H9 (cell line): ENCODE measurements around the gene CEBPE. TPM values are rescaled to one million over a fixed set of nuclear protein-coding genes. Genes with fewer than 3 reads are reported as not detected.

Experiments used
- DNase-seq: peaks from one replicate; pipeline ENCODE4 v3.0.0-alpha.2; 2017
- H2AFZ ChIP-seq: one replicate; pipeline ENCODE4 v1.6.1; 2013; ENCODE audit warnings: mild to moderate bottlenecking, low read length, control low read depth, moderate library complexity
- H2AK5ac ChIP-seq: 2 replicates; pipeline ENCODE4 v1.6.1; 2013; ENCODE audit warnings: low read length, control low read depth, mixed read lengths; ENCODE audit not compliant: insufficient read length
- H2BK120ac ChIP-seq: one replicate; pipeline ENCODE4 v1.6.1; 2013; ENCODE audit warnings: low read depth, mild to moderate bottlenecking, low read length, control low read depth, inconsistent platforms; ENCODE audit not compliant: poor library complexity, severe bottlenecking
- H2BK12ac ChIP-seq: 2 replicates; pipeline ENCODE4 v1.6.1; 2013; ENCODE audit warnings: low read length, control low read depth, mixed read lengths, low read depth; ENCODE audit not compliant: insufficient read length
- H2BK15ac ChIP-seq: 2 replicates; pipeline ENCODE4 v1.6.1; 2013; ENCODE audit warnings: low read depth, low read length, control low read depth
- H2BK20ac ChIP-seq: one replicate; pipeline ENCODE4 v1.6.1; 2013; ENCODE audit warnings: low read depth, mild to moderate bottlenecking, low read length, control low read depth, inconsistent platforms; ENCODE audit not compliant: poor library complexity, severe bottlenecking
- H2BK5ac ChIP-seq: 2 replicates; pipeline ENCODE4 v1.6.1; 2013; ENCODE audit warnings: low read length, control low read depth, mixed read lengths; ENCODE audit not compliant: insufficient read length
- H3K14ac ChIP-seq: 2 replicates; pipeline ENCODE4 v1.6.1; 2013; ENCODE audit warnings: low read length, control low read depth; ENCODE audit not compliant: insufficient read depth
- H3K18ac ChIP-seq: 2 replicates; pipeline ENCODE4 v1.6.1; 2013; ENCODE audit warnings: low read depth, mild to moderate bottlenecking, mixed read lengths, low read length, control low read depth; ENCODE audit not compliant: insufficient read length
- H3K23ac ChIP-seq: 2 replicates; pipeline ENCODE4 v1.6.1; 2013; ENCODE audit warnings: low read length, control low read depth, mixed read lengths, low read depth; ENCODE audit not compliant: insufficient read length
- H3K23me2 ChIP-seq: 2 replicates; pipeline ENCODE4 v1.6.1; 2013; ENCODE audit warnings: low read depth, mild to moderate bottlenecking, mixed read lengths, low read length, control low read depth; ENCODE audit not compliant: insufficient read length, poor library complexity, severe bottlenecking
- H3K27ac ChIP-seq: 2 replicates; pipeline ENCODE4 v1.5.1; 2013; ENCODE audit warnings: low read length, control low read depth, mixed read lengths, low read depth; ENCODE audit not compliant: insufficient read length
- H3K27me3 ChIP-seq: 2 replicates; pipeline ENCODE4 v1.6.1; 2013; ENCODE audit warnings: low read length, control low read depth, inconsistent platforms; ENCODE audit not compliant: insufficient read depth
- H3K4ac ChIP-seq: 2 replicates; pipeline ENCODE4 v1.6.1; 2013; ENCODE audit warnings: low read depth, mild to moderate bottlenecking, control low read depth, inconsistent platforms, low read length, moderate library complexity
- H3K4me1 ChIP-seq: 2 replicates; pipeline ENCODE4 v1.6.1; 2013; ENCODE audit warnings: low read length, control low read depth, inconsistent platforms; ENCODE audit not compliant: insufficient read depth
- H3K4me2 ChIP-seq: 2 replicates; pipeline ENCODE4 v1.6.1; 2013; ENCODE audit warnings: low read length, control low read depth, mixed read lengths; ENCODE audit not compliant: insufficient read length, insufficient read depth
- H3K56ac ChIP-seq: 2 replicates; pipeline ENCODE4 v1.6.1; 2013; ENCODE audit warnings: low read depth, mild to moderate bottlenecking, mixed read lengths, low read length, control low read depth; ENCODE audit not compliant: insufficient read length
- H3K79me1 ChIP-seq: 2 replicates; pipeline ENCODE4 v1.6.1; 2013; ENCODE audit warnings: low read depth, mild to moderate bottlenecking, moderate library complexity, low read length, control low read depth, inconsistent platforms; ENCODE audit not compliant: insufficient read depth, poor library complexity, severe bottlenecking
- H3K79me2 ChIP-seq: 2 replicates; pipeline ENCODE4 v1.6.1; 2013; ENCODE audit warnings: low read length, control low read depth, inconsistent platforms; ENCODE audit not compliant: insufficient read depth
- H3K9ac ChIP-seq: 2 replicates; pipeline ENCODE4 v1.6.1; 2013; ENCODE audit warnings: low read length, control low read depth, mixed read lengths; ENCODE audit not compliant: insufficient read length; ENCODE audit errors: extremely low read depth
- H3K9me3 ChIP-seq: one replicate; pipeline ENCODE4 v1.6.1; 2013; ENCODE audit warnings: low read depth, low read length, inconsistent platforms; ENCODE audit not compliant: control insufficient read depth
- H3T11ph ChIP-seq: one replicate; pipeline ENCODE4 v1.6.1; 2013; ENCODE audit warnings: mild to moderate bottlenecking, low read length, control low read depth, inconsistent platforms
- H4K20me1 ChIP-seq: one replicate; pipeline ENCODE4 v1.6.1; 2013; ENCODE audit not compliant: control insufficient read depth, insufficient read length, insufficient read depth
- H4K5ac ChIP-seq: 2 replicates; pipeline ENCODE4 v1.6.1; 2013; ENCODE audit warnings: low read depth, mild to moderate bottlenecking, mixed read lengths, low read length, control low read depth; ENCODE audit not compliant: insufficient read length
- H4K8ac ChIP-seq: replicated peaks from 2 replicates; pipeline ENCODE4 v1.6.1; 2013; ENCODE audit warnings: low read length, control low read depth, mixed read lengths, low read depth; ENCODE audit not compliant: insufficient read length
- H4K91ac ChIP-seq: 2 replicates; pipeline ENCODE4 v1.6.1; 2013; ENCODE audit warnings: low read depth, mild to moderate bottlenecking, moderate library complexity, mixed read lengths, low read length, control low read depth; ENCODE audit not compliant: insufficient read length
- H3K27ac Mint-ChIP-seq, 3 experiments: 2 replicates in 2 of 3; 3 replicates in 1 of 3; pipeline ENCODE4 v1.8.0; 2020 to 2021; ENCODE audit warnings: mixed read lengths in 3 of 3, mild to moderate bottlenecking in 1 of 3, moderate library complexity in 1 of 3
- H3K27me3 Mint-ChIP-seq: 2 replicates; pipeline ENCODE4 v1.8.0; 2021; ENCODE audit warnings: low read depth, mild to moderate bottlenecking, moderate library complexity, mixed read lengths
- H3K36me3 Mint-ChIP-seq, 3 experiments: 2 replicates in 2 of 3; 3 replicates in 1 of 3; pipeline ENCODE4 v1.8.0; 2020 to 2021; ENCODE audit warnings: low read depth in 3 of 3, mixed read lengths in 3 of 3; ENCODE audit not compliant: insufficient read depth in 1 of 3
- H3K4me1 Mint-ChIP-seq, 2 experiments: 2 replicates each; pipeline ENCODE4 v1.8.0; 2020; ENCODE audit warnings: mixed read lengths in 2 of 2
- H3K4me3 Mint-ChIP-seq, 2 experiments: 2 replicates in 1 of 2; 3 replicates in 1 of 2; pipeline ENCODE4 v1.8.0; 2020 to 2021; ENCODE audit warnings: mild to moderate bottlenecking in 2 of 2, mixed read lengths in 2 of 2, moderate library complexity in 1 of 2
- H3K9me3 Mint-ChIP-seq, 2 experiments: 2 replicates in 1 of 2; 3 replicates in 1 of 2; pipeline ENCODE4 v1.8.0; 2020; ENCODE audit warnings: mild to moderate bottlenecking in 2 of 2, mixed read lengths in 2 of 2, moderate library complexity in 1 of 2
- WGBS: extraction: QIAGEN DNeasy Blood & Tissue Kit; methylation state at CpG from one replicate; pipeline ENCODE4 v1.1.7; 2013; ENCODE audit warnings: missing lambda C conversion rate, low lambda C conversion rate, mixed read lengths; ENCODE audit not compliant: insufficient read length; ENCODE audit errors: extremely low coverage; 5-methylcytosine and 5-hydroxymethylcytosine counted together
- total RNA-seq: library from RNA; stranded (reverse); gene quantifications from 2 replicates; pipeline ENCODE4 v1.2.1, GENCODE V29; 2021
- TF ChIP-seq, protein P1 (sequence below): fragments of 200-600 bp; sonication (generic); conservative IDR thresholded peaks from 3 replicates; pipeline ENCODE4 v1.8.0; 2021; ENCODE audit warnings: antibody characterized with exemption, mild to moderate bottlenecking

Gene CEBPE
- total RNA-seq, 1 experiment from 2014 or later = not detected

DNA sequence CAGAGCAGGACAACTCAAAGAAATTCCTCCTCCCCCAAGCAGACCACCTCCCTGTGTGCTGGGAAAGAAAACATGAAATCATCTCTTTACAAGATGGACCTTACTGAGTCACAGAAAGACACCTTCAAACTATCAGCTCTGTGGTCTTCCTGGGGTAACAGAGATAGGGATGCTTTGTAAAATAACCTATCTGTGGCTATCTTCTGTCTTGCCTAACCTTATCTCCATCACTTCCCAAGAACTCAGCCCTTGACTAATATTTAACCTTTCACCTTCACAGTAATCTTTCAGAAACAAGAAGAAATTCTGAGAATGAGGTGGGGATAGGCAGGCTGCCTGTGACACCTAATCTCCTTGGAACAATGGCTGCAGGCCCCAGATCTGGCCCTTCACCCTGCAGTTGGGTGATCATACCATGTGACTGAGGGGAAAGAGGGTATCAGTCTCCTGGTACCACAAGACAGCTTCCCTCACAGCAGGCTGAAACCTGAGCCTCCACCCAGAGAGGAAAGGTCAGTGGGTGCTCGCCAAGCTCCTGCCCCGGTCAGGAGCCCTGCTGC is 27.4 kb upstream of the CEBPE start:
- Histone ChIP-seq H3K23me2 (no peaks in the 10 kb centered on the region), H4K5ac (no peak overlapping the region), H3K27ac (no peak overlapping the region), H3K4me2 (no peak overlapping the region), H4K8ac (no peak overlapping the region), H4K20me1 (no peaks in the 10 kb centered on the region), H2BK120ac (no peak overlapping the region), H4K91ac (no peak overlapping the region), H2BK15ac (no peak overlapping the region), H3K4me1 (no peaks in the 10 kb centered on the region), H3K23ac (no peak overlapping the region), H3K4ac (no peak overlapping the region), H3K9ac (no peak overlapping the region), H3K14ac (no peak overlapping the region), H2BK12ac (no peak overlapping the region), H3K79me1 (no peaks in the 10 kb centered on the region), H3K27me3 (no peaks in the 10 kb centered on the region), H2BK5ac (no peak overlapping the region), H3T11ph (no peak overlapping the region), H2AK5ac (no peak overlapping the region), H2BK20ac (no peak overlapping the region), H3K9me3 (no peaks in the 10 kb centered on the region), H2AFZ (no peak overlapping the region), H3K79me2 (no peaks in the 10 kb centered on the region; the same call in 1 of the 2 replicates), H3K56ac (no peak overlapping the region), H3K18ac (no peak overlapping the region)
- Mint-ChIP-seq H3K4me1 (peaks cover 0 to 11% of the 10 kb centered on the region in 2 experiments; a peak in 3 of 4 replicates), H3K9me3 (peaks cover 0 to 2% of the 10 kb centered on the region in 2 experiments; a peak in 2 of 5 replicates), H3K36me3 (peaks cover 43 to 55% (median 52%) of the 10 kb centered on the region in 3 experiments), H3K4me3 (no peak overlapping the region), H3K27me3 (no peaks in the 10 kb centered on the region), H3K27ac (peak overlapping the region in 1 of 3 experiments; percentile 3; a peak in 2 of 7 replicates)
- DNase-seq = no peak
- TF ChIP-seq, protein P1, sequence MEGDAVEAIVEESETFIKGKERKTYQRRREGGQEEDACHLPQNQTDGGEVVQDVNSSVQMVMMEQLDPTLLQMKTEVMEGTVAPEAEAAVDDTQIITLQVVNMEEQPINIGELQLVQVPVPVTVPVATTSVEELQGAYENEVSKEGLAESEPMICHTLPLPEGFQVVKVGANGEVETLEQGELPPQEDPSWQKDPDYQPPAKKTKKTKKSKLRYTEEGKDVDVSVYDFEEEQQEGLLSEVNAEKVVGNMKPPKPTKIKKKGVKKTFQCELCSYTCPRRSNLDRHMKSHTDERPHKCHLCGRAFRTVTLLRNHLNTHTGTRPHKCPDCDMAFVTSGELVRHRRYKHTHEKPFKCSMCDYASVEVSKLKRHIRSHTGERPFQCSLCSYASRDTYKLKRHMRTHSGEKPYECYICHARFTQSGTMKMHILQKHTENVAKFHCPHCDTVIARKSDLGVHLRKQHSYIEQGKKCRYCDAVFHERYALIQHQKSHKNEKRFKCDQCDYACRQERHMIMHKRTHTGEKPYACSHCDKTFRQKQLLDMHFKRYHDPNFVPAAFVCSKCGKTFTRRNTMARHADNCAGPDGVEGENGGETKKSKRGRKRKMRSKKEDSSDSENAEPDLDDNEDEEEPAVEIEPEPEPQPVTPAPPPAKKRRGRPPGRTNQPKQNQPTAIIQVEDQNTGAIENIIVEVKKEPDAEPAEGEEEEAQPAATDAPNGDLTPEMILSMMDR = no peak
- WGBS = no CpG with 5 or more reads among the region's 2 CpGs
